ENCODE data around the gene EPO.
"Not testable (repeated sequence)": the region's sequence is repeated elsewhere in the genome, so short reads cannot be mapped to it uniquely, and the experiment has no call there.

Gene EPO

DNA sequence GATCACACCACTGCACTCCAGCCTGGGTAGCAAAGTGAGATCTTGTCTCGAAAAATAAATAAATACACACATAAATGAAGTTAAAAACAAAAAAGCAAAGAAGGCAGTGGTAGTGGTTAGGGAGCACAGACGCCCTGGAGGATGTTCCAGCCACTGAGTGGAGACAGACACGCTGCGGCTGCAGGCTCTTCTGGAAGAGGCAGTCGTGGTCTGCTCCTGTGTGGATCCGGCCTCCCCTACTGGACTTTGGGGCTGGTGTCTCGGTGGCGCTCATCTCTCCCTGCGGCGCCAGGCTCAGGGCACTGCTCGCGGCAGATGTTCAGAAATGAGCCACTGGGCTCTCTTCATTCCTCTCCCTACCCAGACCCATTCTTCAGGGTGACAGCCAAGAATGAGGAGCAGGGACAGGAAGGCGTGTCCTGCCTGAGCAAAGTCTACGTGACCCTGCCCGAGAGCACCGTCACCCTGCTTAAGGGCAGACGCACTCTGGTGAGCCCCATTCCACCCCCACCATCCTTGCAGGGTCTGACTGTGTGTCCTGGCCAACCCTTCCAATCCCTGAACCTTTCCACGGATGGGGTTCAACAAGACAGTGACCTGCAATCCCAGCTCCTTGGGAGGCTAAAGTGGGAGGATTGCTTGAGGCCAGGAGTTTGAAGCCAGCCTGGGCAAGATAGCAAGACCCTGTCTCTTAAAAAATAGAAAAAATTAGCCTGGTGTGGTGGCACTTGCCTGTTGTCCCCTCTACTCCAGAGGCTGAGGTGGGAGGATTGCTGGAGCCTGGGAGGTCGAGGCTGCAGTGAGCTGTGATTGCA, 39.3 kb downstream of the EPO start:
- H3K4me3 ChIP-seq (ENCODE audit: low read depth, low read length) = no peak overlapping the region
- TF ChIP-seq, protein P1, sequence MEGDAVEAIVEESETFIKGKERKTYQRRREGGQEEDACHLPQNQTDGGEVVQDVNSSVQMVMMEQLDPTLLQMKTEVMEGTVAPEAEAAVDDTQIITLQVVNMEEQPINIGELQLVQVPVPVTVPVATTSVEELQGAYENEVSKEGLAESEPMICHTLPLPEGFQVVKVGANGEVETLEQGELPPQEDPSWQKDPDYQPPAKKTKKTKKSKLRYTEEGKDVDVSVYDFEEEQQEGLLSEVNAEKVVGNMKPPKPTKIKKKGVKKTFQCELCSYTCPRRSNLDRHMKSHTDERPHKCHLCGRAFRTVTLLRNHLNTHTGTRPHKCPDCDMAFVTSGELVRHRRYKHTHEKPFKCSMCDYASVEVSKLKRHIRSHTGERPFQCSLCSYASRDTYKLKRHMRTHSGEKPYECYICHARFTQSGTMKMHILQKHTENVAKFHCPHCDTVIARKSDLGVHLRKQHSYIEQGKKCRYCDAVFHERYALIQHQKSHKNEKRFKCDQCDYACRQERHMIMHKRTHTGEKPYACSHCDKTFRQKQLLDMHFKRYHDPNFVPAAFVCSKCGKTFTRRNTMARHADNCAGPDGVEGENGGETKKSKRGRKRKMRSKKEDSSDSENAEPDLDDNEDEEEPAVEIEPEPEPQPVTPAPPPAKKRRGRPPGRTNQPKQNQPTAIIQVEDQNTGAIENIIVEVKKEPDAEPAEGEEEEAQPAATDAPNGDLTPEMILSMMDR (IDR thresholded peaks at IDR 0.05; ENCODE audit: low read depth, low read length) = no peak

DNA sequence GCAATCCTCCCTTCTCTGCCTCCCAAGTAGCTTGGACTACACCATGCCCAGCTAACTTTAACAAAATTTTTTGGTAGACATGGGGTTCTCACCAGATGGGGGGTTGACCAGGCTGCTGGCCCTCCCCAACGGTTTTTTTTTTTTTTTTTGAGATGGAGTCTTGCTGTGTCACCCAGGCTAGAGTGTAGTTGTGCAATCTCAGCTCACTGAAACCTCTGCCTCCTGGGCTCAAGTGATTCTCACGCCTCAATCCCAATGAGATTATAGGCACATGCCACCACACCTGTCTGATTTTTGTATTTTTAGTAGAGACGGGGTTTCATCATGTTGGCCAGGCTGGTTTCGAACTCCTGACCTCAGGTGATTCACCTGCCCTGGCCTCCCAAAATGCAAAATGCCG, 42.6 kb downstream of the EPO start:
- not testable (repeated sequence) for H3K4me3 ChIP-seq (ENCODE audit: low read depth, low read length)

DNA sequence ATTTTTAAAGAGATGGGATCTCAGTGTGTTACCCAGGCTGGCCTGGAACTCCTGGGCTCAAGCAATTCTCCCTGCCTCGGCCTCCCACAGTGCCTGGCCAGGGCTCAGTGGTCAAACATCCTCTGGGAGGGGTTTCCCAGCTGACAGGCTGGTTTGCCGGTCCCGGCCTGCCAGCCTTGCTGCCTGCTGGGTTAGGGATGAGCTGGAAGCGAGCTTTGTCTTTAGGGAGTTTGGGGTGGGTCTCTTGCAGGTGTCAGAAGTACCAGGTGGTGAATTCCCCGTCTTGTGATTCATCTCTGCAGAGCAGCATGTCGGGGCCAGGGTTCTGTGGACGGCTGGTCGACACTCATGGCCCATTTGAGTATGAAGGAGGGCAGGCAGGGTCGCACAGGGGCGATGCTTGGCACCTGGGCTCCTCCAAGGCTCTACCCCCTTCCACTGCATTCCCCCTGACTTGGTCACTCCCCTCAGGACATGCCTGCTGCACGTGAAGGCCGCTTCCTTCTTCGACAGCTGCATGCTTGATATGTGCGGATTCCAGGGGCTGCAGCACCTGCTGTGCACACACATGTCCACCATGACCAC, 43.4 kb downstream of the EPO start:
- H3K4me3 ChIP-seq (ENCODE audit: low read depth, low read length) = no peak overlapping the region
- TF ChIP-seq, protein P1 (IDR thresholded peaks at IDR 0.05; ENCODE audit: low read depth, low read length) = no peak

DNA sequence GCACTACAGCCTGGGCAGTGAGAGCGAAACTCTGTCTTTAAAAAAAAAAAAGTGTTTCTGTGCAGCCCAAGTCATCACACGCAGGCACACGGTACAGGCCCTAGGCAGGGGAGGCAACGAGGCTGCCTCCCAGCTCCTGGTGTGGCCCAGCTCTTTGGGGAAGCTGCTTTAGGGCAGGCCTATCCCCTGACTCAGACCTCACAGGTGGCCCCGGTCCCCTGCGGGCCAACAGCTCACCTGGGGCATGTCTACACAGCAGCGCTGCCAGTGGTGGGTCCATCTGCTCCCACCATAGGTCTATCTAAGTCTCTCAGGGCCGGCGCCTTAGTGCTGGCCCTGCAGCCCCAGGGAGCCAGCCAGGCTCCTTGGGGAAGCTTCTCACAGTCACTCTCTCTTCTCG, 44.6 kb downstream of the EPO start:
- TF ChIP-seq, protein P1 (IDR thresholded peaks at IDR 0.05; ENCODE audit: low read depth, low read length) = no peak
- no peak overlapping the region for H3K4me3 ChIP-seq (ENCODE audit: low read depth, low read length)

DNA sequence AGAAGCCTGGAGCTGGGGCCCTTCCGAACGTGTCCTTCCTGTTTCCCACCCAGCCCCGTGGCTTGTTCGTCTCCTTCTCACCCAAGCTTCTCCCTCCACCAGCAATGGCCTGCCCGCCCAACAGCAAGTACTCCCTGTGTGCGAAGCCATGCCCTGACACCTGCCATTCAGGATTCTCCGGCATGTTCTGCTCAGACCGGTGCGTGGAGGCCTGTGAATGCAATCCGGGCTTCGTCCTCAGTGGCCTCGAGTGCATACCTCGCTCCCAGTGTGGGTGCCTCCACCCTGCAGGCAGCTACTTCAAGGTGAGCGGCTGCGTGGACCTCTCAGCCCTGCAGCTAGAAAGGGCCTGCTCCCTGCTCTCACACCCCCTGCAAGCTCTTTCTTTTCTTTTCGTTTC, 45.0 kb downstream of the EPO start:
- H3K4me3 ChIP-seq (ENCODE audit: low read depth, low read length) = no peak overlapping the region
- TF ChIP-seq, protein P1 (IDR thresholded peaks at IDR 0.05; ENCODE audit: low read depth, low read length) = no peak

DNA sequence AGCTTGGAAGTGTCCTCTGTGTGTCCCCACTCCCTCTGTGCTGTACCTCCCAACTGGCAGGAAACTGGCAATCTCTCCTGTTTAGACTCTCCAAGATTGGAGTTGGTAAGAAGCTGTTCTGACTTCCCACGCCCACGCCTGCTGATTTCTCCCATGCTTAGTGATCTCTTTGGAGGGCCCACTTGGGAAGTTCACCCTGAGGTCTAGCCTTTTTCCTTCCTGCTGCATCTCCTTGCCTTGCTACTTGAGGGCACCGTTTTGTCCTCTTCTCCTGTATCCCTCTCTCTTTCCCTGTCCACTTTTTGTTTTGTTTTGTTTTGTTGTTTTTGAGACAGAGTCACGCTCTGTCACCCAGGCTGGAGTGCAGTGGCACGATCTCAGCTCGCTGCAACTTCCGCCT, 48.5 kb downstream of the EPO start:
- H3K4me3 ChIP-seq (ENCODE audit: low read depth, low read length) = no peak overlapping the region
- TF ChIP-seq, protein P1 (IDR thresholded peaks at IDR 0.05; ENCODE audit: low read depth, low read length) = no peak

All from WI38 (cell line).